Stimulated activated naive CD8-positive, alpha-beta T cell treated with anti-CD3 and anti-CD28 coated beads, Interleukin-15, Interleukin-2, amounts not matched to agents 100 ng/mL and 50 ng/mL, for 24 hours (primary cell): Measurements from ENCODE around the gene CNGA2.

ENCODE experiments used
- H3K27ac Mint-ChIP-seq: one replicate; pipeline ENCODE4 v1.8.0; 2021; ENCODE audit warnings: mild to moderate bottlenecking, mixed read lengths
- H3K27me3 Mint-ChIP-seq: one replicate; pipeline ENCODE4 v1.8.0; 2021; ENCODE audit warnings: mixed read lengths
- H3K36me3 Mint-ChIP-seq: one replicate; pipeline ENCODE4 v1.8.0; 2021; ENCODE audit warnings: low read depth, mixed read lengths
- H3K4me1 Mint-ChIP-seq: one replicate; pipeline ENCODE4 v1.8.0; 2021; ENCODE audit warnings: low read depth, mixed read lengths
- H3K4me3 Mint-ChIP-seq: one replicate; pipeline ENCODE4 v1.8.0; 2021; ENCODE audit warnings: mild to moderate bottlenecking, mixed read lengths
- H3K9me3 Mint-ChIP-seq: one replicate; pipeline ENCODE4 v1.8.0; 2021; ENCODE audit warnings: mixed read lengths

Gene CNGA2

DNA sequence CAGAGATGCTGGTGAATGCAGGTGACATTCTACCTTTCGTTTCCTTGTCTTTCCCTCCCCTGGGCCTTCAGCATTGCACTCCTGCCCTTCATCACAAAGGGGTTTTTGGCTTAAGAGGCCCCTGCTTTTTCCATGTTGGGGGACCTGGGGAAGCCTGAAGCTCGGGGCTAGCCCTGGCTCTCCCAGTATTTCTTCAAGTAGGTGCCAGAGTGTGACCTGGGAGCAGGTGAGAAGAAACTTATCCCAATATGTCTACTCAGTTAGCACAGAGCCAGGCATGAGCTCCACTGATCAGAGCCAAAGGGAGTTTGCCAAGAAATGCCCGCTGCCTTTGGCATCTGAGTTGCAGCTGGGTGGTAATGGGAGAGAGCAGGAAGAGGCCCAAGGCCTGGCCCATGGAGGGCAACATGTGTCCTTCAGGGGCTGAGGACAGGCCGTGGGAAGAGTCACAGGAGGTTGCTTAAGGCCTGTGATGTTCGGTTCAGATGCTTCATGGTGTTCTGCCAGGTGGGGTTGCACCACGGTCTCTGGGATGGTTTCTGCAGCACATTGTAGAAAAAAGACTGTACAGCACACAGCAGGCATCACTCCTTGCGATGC lies 31.7 kb upstream of the CNGA2 start:
- Mint-ChIP-seq H3K4me3 (no peak overlapping the region), H3K4me1 (no peaks in the 10 kb centered on the region), H3K27ac (no peak overlapping the region), H3K9me3 (no peaks in the 10 kb centered on the region), H3K36me3 (no peaks in the 10 kb centered on the region), H3K27me3 (no peaks in the 10 kb centered on the region)

DNA sequence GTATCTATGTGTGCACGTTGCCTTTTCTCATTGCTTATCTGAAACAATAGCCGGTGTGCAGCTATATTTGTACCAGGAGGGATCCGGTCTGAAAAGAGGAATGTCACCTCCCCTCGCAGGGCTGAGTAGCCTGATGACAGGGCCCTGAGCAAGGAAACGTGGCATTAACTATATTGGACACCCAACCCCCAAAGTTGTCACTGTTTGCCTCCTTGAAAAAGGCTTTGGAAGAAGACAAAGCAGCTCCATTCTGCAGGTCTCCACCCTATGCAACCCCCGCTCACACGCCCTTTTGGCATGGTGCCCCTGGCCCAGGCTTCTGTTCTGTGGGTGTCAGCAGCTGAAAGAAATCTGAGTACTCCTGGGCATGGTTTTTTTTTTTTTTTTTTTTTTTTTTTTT lies 31.1 kb upstream of the CNGA2 start:
- no peaks in the 10 kb centered on the region for H3K27me3 Mint-ChIP-seq
- H3K4me3 Mint-ChIP-seq = no peak overlapping the region
- no peaks in the 10 kb centered on the region for H3K36me3 Mint-ChIP-seq

DNA sequence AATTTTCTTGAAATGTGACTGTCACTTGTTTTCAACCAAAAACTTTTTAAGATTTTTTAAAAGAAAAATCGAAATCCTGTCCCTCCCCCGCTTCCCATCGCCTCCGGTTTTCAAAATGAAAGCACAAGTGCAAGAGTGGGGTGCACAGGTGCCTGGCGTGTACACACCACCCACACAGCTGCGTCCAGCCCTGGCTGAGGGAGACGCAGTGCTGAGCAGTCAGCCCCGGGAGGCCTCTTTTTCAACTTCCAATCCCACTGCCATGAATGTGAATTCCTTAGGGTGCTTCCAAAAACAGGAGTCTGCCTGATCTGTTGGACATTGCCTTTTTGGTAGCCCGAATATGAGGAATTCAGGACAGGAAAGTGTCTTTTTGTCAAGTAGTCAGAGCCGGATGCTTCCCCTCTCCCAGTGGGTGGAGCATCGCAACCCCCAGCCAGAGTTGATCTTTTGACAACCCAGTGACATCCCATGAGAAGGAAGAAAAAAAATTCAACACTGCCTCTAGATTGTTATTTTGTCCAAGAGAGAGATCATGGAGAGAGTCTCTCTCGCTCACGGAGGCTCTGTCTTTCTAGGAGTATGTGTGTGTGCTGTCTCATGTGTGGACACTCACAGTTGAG lies 30.4 kb upstream of the CNGA2 start:
- Mint-ChIP-seq H3K4me3 (no peak overlapping the region), H3K27ac (no peak overlapping the region), H3K9me3 (no peaks in the 10 kb centered on the region), H3K36me3 (no peaks in the 10 kb centered on the region), H3K27me3 (no peaks in the 10 kb centered on the region), H3K4me1 (no peaks in the 10 kb centered on the region)

More for the DNA sequence above, 31.1 kb upstream of the CNGA2 start:
- no peaks in the 10 kb centered on the region for H3K4me1 Mint-ChIP-seq
- no peaks in the 10 kb centered on the region for H3K9me3 Mint-ChIP-seq
- no peak overlapping the region for H3K27ac Mint-ChIP-seq

DNA sequence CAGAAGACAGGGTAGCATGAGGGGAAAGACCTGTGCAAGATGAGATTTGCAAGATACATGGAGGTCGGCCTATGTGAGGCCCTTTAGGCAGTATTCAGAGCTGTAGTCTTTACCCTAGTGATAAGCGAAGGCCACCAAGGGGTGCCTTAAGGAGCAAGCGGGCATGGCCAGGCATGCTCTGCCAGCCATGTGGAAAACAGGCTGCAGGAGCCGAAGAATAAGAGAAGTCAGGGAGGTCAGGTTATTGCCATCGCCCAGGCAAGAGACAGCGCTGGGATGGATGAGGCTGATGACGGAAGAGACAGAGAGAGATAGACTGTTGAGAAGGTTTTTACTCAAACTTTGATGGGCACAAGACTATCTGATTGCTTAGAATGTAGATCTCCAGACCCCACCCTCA lies 25.7 kb upstream of the CNGA2 start:
- Mint-ChIP-seq H3K4me3 (no peak overlapping the region), H3K36me3 (no peaks in the 10 kb centered on the region), H3K27me3 (no peaks in the 10 kb centered on the region), H3K4me1 (no peaks in the 10 kb centered on the region), H3K27ac (no peak overlapping the region), H3K9me3 (no peaks in the 10 kb centered on the region)

DNA sequence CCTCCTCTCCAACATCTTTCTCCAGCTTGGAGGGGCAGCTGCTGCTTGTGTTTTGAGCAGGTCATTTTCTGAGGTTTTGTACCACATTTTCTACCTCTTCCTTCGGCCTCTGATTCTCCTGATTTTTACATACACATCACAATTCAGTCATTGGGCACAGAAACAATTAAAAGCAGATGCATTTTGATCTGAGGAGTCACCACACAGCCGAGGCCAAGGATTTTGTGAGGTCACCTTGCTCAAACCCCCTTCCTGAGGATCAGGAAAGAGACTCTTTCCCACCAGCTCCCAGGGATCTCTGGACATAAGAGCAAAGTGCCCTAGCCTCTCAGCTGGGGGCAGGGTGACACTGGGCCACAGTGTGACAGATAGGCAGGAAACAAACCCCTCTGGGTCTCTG lies 24.1 kb upstream of the CNGA2 start:
- no peaks in the 10 kb centered on the region for H3K4me1 Mint-ChIP-seq
- H3K27me3 Mint-ChIP-seq = no peaks in the 10 kb centered on the region
- no peaks in the 10 kb centered on the region for H3K36me3 Mint-ChIP-seq
- no peak overlapping the region for H3K4me3 Mint-ChIP-seq
- H3K9me3 Mint-ChIP-seq = no peaks in the 10 kb centered on the region
- no peak overlapping the region for H3K27ac Mint-ChIP-seq

DNA sequence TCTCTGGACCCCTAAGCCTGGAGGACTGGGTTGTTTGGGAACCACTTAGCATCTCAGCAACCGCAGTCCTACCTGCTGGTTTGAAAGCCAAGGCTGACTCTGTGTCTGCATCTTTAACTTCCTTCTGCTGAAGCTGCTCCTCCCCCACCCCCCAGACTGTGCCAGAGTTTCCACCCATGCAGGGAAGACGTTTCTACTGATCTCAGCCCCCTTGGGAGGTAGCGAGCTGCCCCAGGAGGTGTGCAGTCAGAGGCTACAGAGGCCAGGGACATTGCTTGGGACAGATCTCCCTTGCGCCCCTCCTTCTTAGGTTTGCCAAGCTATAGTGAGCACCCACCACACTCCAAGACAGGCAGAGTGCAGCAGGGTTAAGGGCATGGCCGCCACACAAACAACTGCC lies 23.4 kb upstream of the CNGA2 start:
- Mint-ChIP-seq H3K27me3 (no peaks in the 10 kb centered on the region), H3K36me3 (no peaks in the 10 kb centered on the region), H3K27ac (no peak overlapping the region), H3K4me1 (no peaks in the 10 kb centered on the region), H3K4me3 (no peak overlapping the region), H3K9me3 (no peaks in the 10 kb centered on the region)

DNA sequence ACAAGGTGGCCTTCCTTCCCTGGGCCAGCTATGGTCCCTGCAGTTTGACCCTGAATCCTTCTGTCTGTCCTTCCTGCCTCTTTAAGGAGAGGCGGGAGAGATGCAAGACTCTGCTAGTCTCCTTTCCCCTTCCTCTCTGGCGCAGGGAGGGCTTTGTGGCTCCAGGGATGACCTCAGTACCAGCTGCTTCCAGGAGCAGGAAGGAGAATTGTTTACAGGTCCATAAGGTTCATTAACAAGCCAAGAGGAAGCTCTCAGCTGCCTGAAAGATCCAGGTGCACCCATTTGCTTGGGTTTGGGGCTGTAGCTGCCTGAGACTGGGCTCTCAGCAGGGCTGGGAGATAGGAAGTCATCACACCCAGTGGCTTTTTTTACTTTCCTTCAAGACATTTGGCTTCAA lies 22.8 kb upstream of the CNGA2 start:
- Mint-ChIP-seq H3K4me1 (no peaks in the 10 kb centered on the region), H3K36me3 (no peaks in the 10 kb centered on the region), H3K27ac (no peak overlapping the region), H3K9me3 (no peaks in the 10 kb centered on the region), H3K27me3 (no peaks in the 10 kb centered on the region), H3K4me3 (no peak overlapping the region)

DNA sequence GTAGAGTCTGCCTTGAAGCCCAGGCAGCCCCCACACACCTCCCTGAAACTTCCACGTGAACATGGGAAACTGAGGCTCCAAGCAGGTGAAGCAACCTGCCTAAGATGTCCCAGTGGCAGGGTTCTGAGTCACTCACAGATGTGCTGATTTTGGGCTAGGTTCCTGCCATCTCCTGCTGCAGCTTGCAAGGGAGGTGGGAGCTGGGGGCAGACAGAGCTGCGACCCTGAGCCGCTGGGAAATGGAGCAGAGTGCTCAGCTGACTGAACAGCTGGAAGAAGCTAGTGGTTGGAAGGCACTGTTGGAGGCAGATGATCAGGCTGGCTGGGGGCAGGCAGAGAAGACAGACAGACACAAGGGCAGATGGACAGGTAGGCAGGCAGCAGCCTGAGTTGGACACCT lies 22.3 kb upstream of the CNGA2 start:
- Mint-ChIP-seq H3K4me3 (no peak overlapping the region), H3K36me3 (no peaks in the 10 kb centered on the region), H3K9me3 (no peaks in the 10 kb centered on the region)

DNA sequence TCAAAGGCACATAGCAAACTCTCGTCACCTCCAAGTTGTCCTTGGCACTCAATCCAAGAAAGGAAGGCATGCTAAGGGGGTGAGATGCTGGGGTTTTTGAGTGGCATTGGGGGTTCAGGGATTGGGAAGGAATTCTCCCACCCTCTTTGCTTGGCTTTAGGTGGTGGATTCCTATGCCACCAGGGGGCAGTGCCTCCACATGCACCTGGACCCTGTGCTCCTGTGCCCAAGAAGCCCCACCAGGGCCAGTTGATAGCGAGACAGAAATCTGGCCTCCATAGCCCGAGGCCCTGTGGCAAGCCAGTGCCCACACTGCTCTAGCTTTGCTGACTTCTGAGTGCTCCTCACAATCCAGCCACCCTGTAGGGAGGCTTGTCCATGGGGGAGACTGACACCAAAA lies 20.7 kb upstream of the CNGA2 start:
- H3K9me3 Mint-ChIP-seq = no peaks in the 10 kb centered on the region
- no peak overlapping the region for H3K4me3 Mint-ChIP-seq
- no peaks in the 10 kb centered on the region for H3K4me1 Mint-ChIP-seq

More for the DNA sequence above, 22.3 kb upstream of the CNGA2 start:
- no peaks in the 10 kb centered on the region for H3K4me1 Mint-ChIP-seq
- no peak overlapping the region for H3K27ac Mint-ChIP-seq
- no peaks in the 10 kb centered on the region for H3K27me3 Mint-ChIP-seq

DNA sequence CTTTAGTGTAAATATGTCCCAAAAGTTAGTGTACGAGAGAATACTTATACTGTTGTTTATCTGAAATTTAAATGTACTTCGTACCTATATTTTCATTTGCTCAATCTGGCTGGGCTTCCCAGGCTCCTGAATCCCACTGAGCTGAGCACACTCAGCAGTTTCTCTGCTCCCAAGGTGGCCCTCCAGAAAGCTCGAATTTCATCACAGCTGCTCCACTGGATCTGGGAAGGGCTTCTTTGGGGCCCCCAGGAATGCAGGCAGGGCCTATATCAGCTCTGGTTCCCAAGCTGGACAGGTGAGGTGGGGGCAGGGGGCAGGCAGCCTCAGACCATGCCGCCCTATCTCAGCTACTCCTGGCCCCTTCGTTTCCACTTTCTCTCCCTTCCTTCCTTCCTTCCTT lies 20.2 kb upstream of the CNGA2 start:
- no peaks in the 10 kb centered on the region for H3K9me3 Mint-ChIP-seq
- H3K4me1 Mint-ChIP-seq = no peaks in the 10 kb centered on the region
- no peak overlapping the region for H3K4me3 Mint-ChIP-seq

More for the DNA sequence above, 20.7 kb upstream of the CNGA2 start:
- Mint-ChIP-seq H3K36me3 (no peaks in the 10 kb centered on the region), H3K27ac (no peak overlapping the region), H3K27me3 (no peaks in the 10 kb centered on the region)

DNA sequence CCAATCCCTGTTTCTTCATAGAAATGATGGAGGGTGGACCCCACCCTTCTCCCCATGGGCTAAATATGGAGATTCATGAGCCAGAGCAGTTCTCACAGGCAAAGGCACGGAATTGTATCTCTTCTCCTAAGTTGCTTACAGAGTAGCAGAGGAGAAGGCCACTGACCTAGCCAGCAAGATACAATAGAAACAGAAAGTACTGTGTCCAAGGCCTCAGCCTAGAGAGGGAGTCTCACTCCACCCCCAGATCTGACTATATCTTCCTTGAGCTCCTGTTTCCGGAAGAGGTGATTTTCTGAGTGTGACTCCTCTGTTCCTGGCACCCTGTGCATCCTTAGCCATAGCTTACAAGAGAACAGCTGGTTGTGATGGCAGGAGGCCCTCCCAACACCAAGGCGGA lies 18.8 kb upstream of the CNGA2 start, which contains the start of gene FATE1:
FATE1 (plus strand) TSS at position 284 of the 400 bp plus-strand sequence; CDS start at position 369, 85 bp downstream.
- H3K4me3 Mint-ChIP-seq = no peak within 1 kb of the TSS
- no peak within 1 kb of the TSS for H3K27ac Mint-ChIP-seq
- H3K9me3 Mint-ChIP-seq = no peaks in the 10 kb centered on the region
- no peaks in the 10 kb centered on the region for H3K27me3 Mint-ChIP-seq
- no peaks in the 10 kb centered on the region for H3K36me3 Mint-ChIP-seq
- no peaks in the 10 kb centered on the region for H3K4me1 Mint-ChIP-seq

More for the DNA sequence above, 20.2 kb upstream of the CNGA2 start:
- no peak overlapping the region for H3K27ac Mint-ChIP-seq
- no peaks in the 10 kb centered on the region for H3K27me3 Mint-ChIP-seq
- no peaks in the 10 kb centered on the region for H3K36me3 Mint-ChIP-seq

DNA sequence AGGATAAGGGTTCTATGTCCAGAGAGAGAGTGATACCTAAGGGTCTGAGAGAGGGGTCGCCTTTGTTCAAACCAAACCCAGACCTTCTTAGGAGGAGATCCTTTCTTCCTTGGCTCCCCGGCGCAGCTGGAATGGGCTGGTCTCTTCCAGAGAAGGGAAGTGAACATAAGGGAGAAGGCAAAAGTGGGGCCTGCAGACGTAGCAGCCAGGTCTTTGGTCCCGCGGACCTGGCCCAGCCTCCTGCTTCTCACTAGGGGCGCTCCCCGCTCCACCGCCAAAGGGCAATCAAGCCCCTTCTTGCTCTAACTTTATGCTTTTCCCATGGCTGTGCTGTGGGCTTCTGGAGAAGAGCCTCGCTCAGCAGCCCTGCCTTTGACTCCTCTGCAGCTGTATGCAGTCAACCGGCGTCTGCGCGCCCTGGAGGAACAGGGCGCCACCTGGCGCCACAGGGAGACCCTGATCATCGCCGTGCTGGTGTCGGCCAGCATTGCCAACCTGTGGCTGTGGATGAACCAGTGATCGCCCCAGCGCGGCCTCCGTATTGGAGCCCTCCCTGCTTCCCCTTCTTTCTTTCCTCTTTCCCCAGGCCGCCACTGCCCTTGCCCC lies 12.2 kb upstream of the CNGA2 start:
- no peaks in the 10 kb centered on the region for H3K4me1 Mint-ChIP-seq

DNA sequence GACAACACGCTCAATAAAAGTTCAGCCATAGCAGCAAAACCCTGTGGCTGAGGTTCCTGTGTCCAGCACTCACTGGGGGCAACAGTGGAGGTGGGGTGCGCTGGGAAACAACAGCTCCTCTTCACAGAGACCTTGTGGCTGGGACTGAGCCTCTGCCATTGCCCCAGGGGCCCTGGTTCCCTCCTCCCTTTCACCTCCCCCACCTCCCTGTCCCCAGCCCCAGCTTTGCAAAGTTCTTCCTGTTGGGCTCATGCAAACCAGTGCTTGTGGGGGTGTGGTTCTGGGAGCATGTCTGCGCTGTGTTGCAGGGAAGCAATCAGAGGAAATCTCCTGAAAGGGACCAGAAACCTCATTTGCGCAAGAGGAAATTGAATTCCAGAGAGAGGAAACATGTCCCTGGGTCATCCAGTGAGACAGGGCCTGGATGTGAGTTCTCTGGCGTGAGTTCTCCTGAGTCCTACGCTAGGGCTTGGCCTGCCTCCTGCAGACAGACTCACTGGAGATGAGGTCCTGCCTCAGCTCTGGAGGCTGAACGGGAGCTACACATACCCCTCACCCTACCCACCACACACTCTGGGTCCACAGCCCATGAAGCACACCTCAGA lies 11.3 kb upstream of the CNGA2 start:
- H3K4me3 Mint-ChIP-seq = no peak overlapping the region
- no peaks in the 10 kb centered on the region for H3K36me3 Mint-ChIP-seq
- no peak overlapping the region for H3K27ac Mint-ChIP-seq
- no peaks in the 10 kb centered on the region for H3K9me3 Mint-ChIP-seq
- H3K27me3 Mint-ChIP-seq = no peaks in the 10 kb centered on the region
- no peaks in the 10 kb centered on the region for H3K4me1 Mint-ChIP-seq

More for the DNA sequence above, 12.2 kb upstream of the CNGA2 start:
- H3K27ac Mint-ChIP-seq = no peak overlapping the region
- H3K9me3 Mint-ChIP-seq = no peaks in the 10 kb centered on the region
- H3K4me3 Mint-ChIP-seq = no peak overlapping the region
- H3K36me3 Mint-ChIP-seq = no peaks in the 10 kb centered on the region
- H3K27me3 Mint-ChIP-seq = no peaks in the 10 kb centered on the region

DNA sequence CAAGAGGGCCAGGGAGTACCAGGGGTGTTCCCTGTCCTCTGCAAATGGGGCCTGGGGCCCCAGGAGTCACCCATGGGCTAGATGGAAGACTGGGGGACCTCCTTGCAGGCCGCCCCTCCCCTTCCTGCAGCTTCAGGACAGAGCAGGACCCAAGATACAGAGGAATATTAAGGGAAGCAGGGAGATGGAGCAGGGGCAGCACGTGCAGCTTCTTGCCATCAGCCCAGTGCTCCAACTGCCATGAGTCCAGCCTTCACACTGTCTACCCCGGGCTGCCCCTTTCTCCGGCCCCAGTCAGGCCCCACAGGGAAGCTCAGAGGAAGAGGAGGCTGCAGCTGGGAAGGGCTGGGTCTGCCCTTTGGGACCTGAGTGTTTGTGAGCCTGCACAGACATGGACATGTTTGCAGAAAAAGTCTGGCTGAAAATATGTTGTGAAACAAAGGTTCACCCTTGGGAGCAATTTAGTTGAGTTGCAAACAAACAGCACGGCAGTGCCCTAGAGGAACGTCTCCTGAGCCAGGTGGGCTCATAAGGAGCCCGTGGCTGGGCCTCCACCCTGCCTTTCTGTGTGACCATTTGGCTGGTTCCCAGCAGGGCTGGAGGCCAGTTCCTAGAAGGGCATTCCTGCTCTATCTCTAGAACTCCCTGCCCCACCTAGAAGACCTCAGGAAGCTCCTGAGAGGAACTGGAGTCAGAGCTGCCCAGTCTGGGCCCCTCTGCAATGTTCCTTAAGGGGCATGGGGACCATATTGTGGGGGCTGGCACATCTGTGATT lies 9.8 kb upstream of the CNGA2 start:
- H3K36me3 Mint-ChIP-seq = no peaks in the 10 kb centered on the region
- no peaks in the 10 kb centered on the region for H3K4me1 Mint-ChIP-seq
- no peaks in the 10 kb centered on the region for H3K27me3 Mint-ChIP-seq
- no peak overlapping the region for H3K4me3 Mint-ChIP-seq
- no peak overlapping the region for H3K27ac Mint-ChIP-seq
- H3K9me3 Mint-ChIP-seq = no peaks in the 10 kb centered on the region

DNA sequence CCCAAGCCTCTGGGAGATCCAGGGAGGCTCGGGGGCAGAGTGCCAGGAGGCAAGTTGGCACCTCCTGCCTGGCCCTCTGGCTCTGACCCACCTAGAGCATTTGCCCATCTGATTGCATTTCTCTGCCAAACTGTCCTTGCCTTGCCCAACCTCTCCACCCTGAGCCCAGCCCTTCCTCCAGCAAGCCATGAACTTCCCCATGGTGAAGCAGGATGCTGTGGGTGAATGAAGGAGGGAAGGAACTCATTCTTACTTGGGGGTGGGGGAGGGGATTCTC lies 9.3 kb upstream of the CNGA2 start:
- H3K36me3 Mint-ChIP-seq = no peaks in the 10 kb centered on the region
- H3K4me1 Mint-ChIP-seq = no peaks in the 10 kb centered on the region
- H3K4me3 Mint-ChIP-seq = no peak overlapping the region
- no peaks in the 10 kb centered on the region for H3K9me3 Mint-ChIP-seq
- no peak overlapping the region for H3K27ac Mint-ChIP-seq
- no peaks in the 10 kb centered on the region for H3K27me3 Mint-ChIP-seq
